Parathyroid adenoma (tissue), 2 donors: ENCODE results near the gene REPS1.

Experiments used
- H2AFZ ChIP-seq: fragments of 300-600 bp; sonication (generic); one replicate; pipeline ENCODE4 v1.7.0; 2017; ENCODE audit warnings: antibody characterized with exemption, mild to moderate bottlenecking
- H3K27ac ChIP-seq: fragments of 300-600 bp; sonication (generic); one replicate; pipeline ENCODE4 v1.7.0; 2017
- H3K27me3 ChIP-seq: fragments of 300-600 bp; sonication (generic); one replicate; pipeline ENCODE4 v1.7.0; 2017; ENCODE audit warnings: low read length; ENCODE audit not compliant: control insufficient read depth, insufficient read depth
- H3K36me3 ChIP-seq: fragments of 300-600 bp; sonication (generic); one replicate; pipeline ENCODE4 v1.7.0; 2017; ENCODE audit warnings: low read length; ENCODE audit not compliant: control insufficient read depth, insufficient read depth
- H3K4me1 ChIP-seq: fragments of 300-600 bp; sonication (generic); one replicate; pipeline ENCODE4 v1.7.0; 2017; ENCODE audit warnings: control low read depth
- H3K4me2 ChIP-seq: fragments of 300-600 bp; sonication (generic); one replicate; pipeline ENCODE4 v1.7.0; 2017; ENCODE audit warnings: low read length
- H3K4me3 ChIP-seq: fragments of 300-600 bp; sonication (generic); one replicate; pipeline ENCODE4 v1.7.0; 2017; ENCODE audit warnings: low read depth, low read length
- H3K79me2 ChIP-seq: fragments of 300-600 bp; sonication (generic); one replicate; pipeline ENCODE4 v1.7.0; 2017; ENCODE audit warnings: control low read depth
- H3K9ac ChIP-seq: fragments of 300-600 bp; sonication (generic); one replicate; pipeline ENCODE4 v1.7.0; 2017; ENCODE audit warnings: mild to moderate bottlenecking
- H3K9me3 ChIP-seq: fragments of 300-600 bp; sonication (generic); one replicate; pipeline ENCODE4 v1.7.0; 2017; ENCODE audit warnings: low read length; ENCODE audit not compliant: control insufficient read depth
- CTCF ChIP-seq: fragments of 300-600 bp; sonication (generic); IDR thresholded peaks from one replicate; pipeline ENCODE4 v1.7.0; 2017; ENCODE audit warnings: antibody characterized with exemption, mild to moderate bottlenecking
- donor health status: primary hyperparathyroidism.

The REPS1 gene

GRCh38 chr6:138862456-138862855 is 125.6 kb downstream of the REPS1 start:
- no peaks in the 10 kb centered on the region for H3K36me3 ChIP-seq
- H3K9me3 ChIP-seq: no peaks in the 10 kb centered on the region
- H3K4me3 ChIP-seq: no peak overlapping the region
- no peak for TF ChIP-seq CTCF
- H3K4me2 ChIP-seq: no peak overlapping the region
- H3K27me3 ChIP-seq: no peaks in the 10 kb centered on the region
- H3K9ac ChIP-seq: no peak overlapping the region
- H3K79me2 ChIP-seq: no peaks in the 10 kb centered on the region
- no peak overlapping the region for H3K27ac ChIP-seq
- H3K4me1 ChIP-seq: no peaks in the 10 kb centered on the region
- no peak overlapping the region for H2AFZ ChIP-seq

DNA sequence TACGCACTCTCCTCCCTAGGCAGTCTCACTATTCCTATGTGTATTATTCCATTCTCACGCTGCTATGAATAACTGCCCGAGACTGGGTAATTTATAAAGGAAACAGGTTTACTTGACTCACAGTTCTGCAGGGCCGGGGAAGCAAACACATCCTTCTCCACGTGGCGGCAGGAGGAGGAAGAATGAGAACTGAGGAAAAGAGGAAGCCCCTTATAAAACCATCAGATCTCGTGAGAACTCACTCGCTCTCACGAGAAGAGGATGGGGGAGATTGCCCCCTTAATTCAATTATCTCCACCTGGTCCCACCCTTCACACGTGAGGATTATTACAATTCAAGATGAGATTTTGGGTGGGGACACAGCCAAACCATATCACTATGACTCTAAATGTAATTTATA is 130.3 kb downstream of the REPS1 start:
- H2AFZ ChIP-seq: no peak overlapping the region
- H3K36me3 ChIP-seq: no peaks in the 10 kb centered on the region
- H3K4me2 ChIP-seq: no peak overlapping the region
- no peak overlapping the region for H3K4me3 ChIP-seq
- no peak overlapping the region for H3K9ac ChIP-seq
- no peaks in the 10 kb centered on the region for H3K4me1 ChIP-seq
- H3K27ac ChIP-seq: no peak overlapping the region
- no peaks in the 10 kb centered on the region for H3K79me2 ChIP-seq
- no peaks in the 10 kb centered on the region for H3K9me3 ChIP-seq
- H3K27me3 ChIP-seq: no peaks in the 10 kb centered on the region
- TF ChIP-seq CTCF: no peak

GRCh38 chr6:138856654-138857053 is 131.4 kb downstream of the REPS1 start:
- no peaks in the 10 kb centered on the region for H3K79me2 ChIP-seq
- no peak overlapping the region for H2AFZ ChIP-seq
- H3K4me1 ChIP-seq: no peaks in the 10 kb centered on the region
- no peak overlapping the region for H3K4me2 ChIP-seq
- no peaks in the 10 kb centered on the region for H3K36me3 ChIP-seq
- no peak overlapping the region for H3K27ac ChIP-seq
- no peaks in the 10 kb centered on the region for H3K27me3 ChIP-seq
- H3K4me3 ChIP-seq: no peak overlapping the region
- H3K9me3 ChIP-seq: no peaks in the 10 kb centered on the region
- TF ChIP-seq CTCF: no peak
- no peak overlapping the region for H3K9ac ChIP-seq
